Lower lobe of right lung (tissue), 2 donors: ENCODE results near the gene MBOAT1. TPM values are rescaled to one million over a fixed set of nuclear protein-coding genes. Genes with fewer than 3 reads are reported as not detected.
"Not testable (repeated sequence)": the region's sequence is repeated elsewhere in the genome, so short reads cannot be mapped to it uniquely, and the experiment has no call there.

Experiments used
- ATAC-seq, 2 donors: fragments of 200-7000 bp; cut with Tn5 transposase; one replicate each; pipeline ENCODE4 v1.9.1; 2020 to 2022; ENCODE audit warnings: mild to moderate bottlenecking in 2 of 2, moderate library complexity in 2 of 2
- DNase-seq: peaks from one replicate; pipeline ENCODE4 v3.0.0-alpha.2; 2020
- H3K27ac ChIP-seq: fragments of 200-600 bp; one replicate; pipeline ENCODE4 v1.8.0; 2022
- H3K27me3 ChIP-seq: fragments of 200-600 bp; one replicate; pipeline ENCODE4 v1.8.0; 2022; ENCODE audit warnings: low read depth
- H3K36me3 ChIP-seq: fragments of 200-600 bp; one replicate; pipeline ENCODE4 v1.8.0; 2022; ENCODE audit warnings: mild to moderate bottlenecking
- H3K4me1 ChIP-seq: fragments of 200-600 bp; one replicate; pipeline ENCODE4 v1.8.0; 2022
- H3K4me3 ChIP-seq: fragments of 200-600 bp; one replicate; pipeline ENCODE4 v1.8.0; 2022; ENCODE audit warnings: mild to moderate bottlenecking
- H3K9me3 ChIP-seq: fragments of 200-600 bp; one replicate; pipeline ENCODE4 v1.8.0; 2022
- CTCF ChIP-seq: fragments of 200-600 bp; IDR thresholded peaks from one replicate; pipeline ENCODE4 v1.8.0; 2022; ENCODE audit warnings: antibody characterized with exemption, mild to moderate bottlenecking
- intact Hi-C: fragments of 100-400 bp; cut with DNase I; formaldehyde crosslinking; loops from one replicate; pipeline ENCODE4 v1.11.0; 2022
- total RNA-seq: library from RNA; stranded (reverse); fragmentation: NEBNext Ultra II Directional; extraction: Animal tissue kit (Norgen Biotek cat#: 25700); gene quantifications from one replicate; pipeline ENCODE4 v1.2.1, GENCODE V29; 2021
- donor health status: DM: no; HTN: yes; CAD: no; lungs with severe emphysema.

Gene MBOAT1
- total RNA-seq, 1 donor from 2014 or later = 13.1 TPM

GRCh38 chr6:20154753-20155152 is 57.5 kb downstream of the MBOAT1 start:
- no peaks in the 10 kb centered on the region for H3K9me3 ChIP-seq
- no peak overlapping the region for H3K27ac ChIP-seq
- ATAC-seq (no peak), DNase-seq (no peak)
- no peaks in the 10 kb centered on the region for H3K27me3 ChIP-seq
- no peak overlapping the region for H3K4me3 ChIP-seq
- no peaks in the 10 kb centered on the region for H3K36me3 ChIP-seq
- intact Hi-C loops = no loop called here
- no peak for TF ChIP-seq CTCF
- no peaks in the 10 kb centered on the region for H3K4me1 ChIP-seq

- no peaks in the 10 kb centered on the region for H3K9me3 ChIP-seq
- intact Hi-C loops = no loop called here
- H3K4me3 ChIP-seq = no peak overlapping the region
- no peak overlapping the region for H3K27ac ChIP-seq
- DNase-seq (no peak), ATAC-seq (no peak)
- no peak for TF ChIP-seq CTCF
- H3K36me3 ChIP-seq = no peaks in the 10 kb centered on the region
- H3K4me1 ChIP-seq = peaks cover 7% of the 10 kb centered on the region
- H3K27me3 ChIP-seq = no peaks in the 10 kb centered on the region
Measured at GRCh38 chr6:20153194-20153593, 59.1 kb downstream of the MBOAT1 start.

GRCh38 chr6:20148433-20148832 is 63.8 kb downstream of the MBOAT1 start:
- no peak for DNase-seq
- peaks cover 7% of the 10 kb centered on the region for H3K4me1 ChIP-seq
- H3K4me3 ChIP-seq = no peak overlapping the region
- H3K9me3 ChIP-seq = no peaks in the 10 kb centered on the region
- peaks cover 11% of the 10 kb centered on the region for H3K36me3 ChIP-seq
- H3K27me3 ChIP-seq = no peaks in the 10 kb centered on the region
- H3K27ac ChIP-seq = no peak overlapping the region
- no peak for ATAC-seq
- no peak for TF ChIP-seq CTCF
- intact Hi-C loops = no loop called here

- H3K27ac ChIP-seq = no peak overlapping the region
- H3K36me3 ChIP-seq = peaks cover 20% of the 10 kb centered on the region
- ATAC-seq (no peak), DNase-seq (no peak)
- H3K27me3 ChIP-seq = no peaks in the 10 kb centered on the region
- no peaks in the 10 kb centered on the region for H3K9me3 ChIP-seq
- intact Hi-C loops = no loop called here
- H3K4me3 ChIP-seq = no peak overlapping the region
- no peak for TF ChIP-seq CTCF
- H3K4me1 ChIP-seq = peaks cover 7% of the 10 kb centered on the region
Measured at GRCh38 chr6:20147469-20147868, 64.8 kb downstream of the MBOAT1 start.

- H3K36me3 ChIP-seq = peaks cover 26% of the 10 kb centered on the region
- H3K27me3 ChIP-seq, H3K9me3 ChIP-seq, DNase-seq, H3K4me3 ChIP-seq, intact Hi-C loops, ATAC-seq, H3K27ac ChIP-seq, H3K4me1 ChIP-seq: not testable (repeated sequence)
Measured at GRCh38 chr6:20146831-20147230, 65.4 kb downstream of the MBOAT1 start.

- ATAC-seq (no peak), DNase-seq (no peak)
- Histone ChIP-seq H3K9me3 (no peaks in the 10 kb centered on the region), H3K4me3 (no peak overlapping the region), H3K36me3 (peaks cover 32% of the 10 kb centered on the region), H3K27ac (no peak overlapping the region), H3K4me1 (peaks cover 7% of the 10 kb centered on the region), H3K27me3 (no peaks in the 10 kb centered on the region)
- intact Hi-C loops = no loop called here
- no peak for TF ChIP-seq CTCF
Measured at GRCh38 chr6:20146291-20146690, 66.0 kb downstream of the MBOAT1 start.
